ENCODE measurements around the gene ZFAND2A.

The ZFAND2A gene

GRCh38 chr7:1113548-1113885, 46.5 kb downstream of the ZFAND2A start:
- H3K27me3 Mint-ChIP-seq, result no peaks in the 10 kb centered on the region
- H3K4me3 Mint-ChIP-seq, result no peak overlapping the region
- peaks cover 2% of the 10 kb centered on the region for H3K36me3 Mint-ChIP-seq
- no peaks in the 10 kb centered on the region for H3K9me3 Mint-ChIP-seq (ENCODE audit: low read depth)
- peaks cover 5% of the 10 kb centered on the region for H3K4me1 Mint-ChIP-seq (ENCODE audit: low read depth)
- no peak overlapping the region for H3K27ac Mint-ChIP-seq

GRCh38 chr7:1112625-1113547, 47.1 kb downstream of the ZFAND2A start:
- no peaks in the 10 kb centered on the region for H3K4me1 Mint-ChIP-seq (ENCODE audit: low read depth)
- H3K27ac Mint-ChIP-seq, result no peak overlapping the region
- peaks cover 2% of the 10 kb centered on the region for H3K36me3 Mint-ChIP-seq
- H3K4me3 Mint-ChIP-seq, result no peak overlapping the region
- H3K27me3 Mint-ChIP-seq, result no peaks in the 10 kb centered on the region
- H3K9me3 Mint-ChIP-seq (ENCODE audit: low read depth), result no peaks in the 10 kb centered on the region

DNA sequence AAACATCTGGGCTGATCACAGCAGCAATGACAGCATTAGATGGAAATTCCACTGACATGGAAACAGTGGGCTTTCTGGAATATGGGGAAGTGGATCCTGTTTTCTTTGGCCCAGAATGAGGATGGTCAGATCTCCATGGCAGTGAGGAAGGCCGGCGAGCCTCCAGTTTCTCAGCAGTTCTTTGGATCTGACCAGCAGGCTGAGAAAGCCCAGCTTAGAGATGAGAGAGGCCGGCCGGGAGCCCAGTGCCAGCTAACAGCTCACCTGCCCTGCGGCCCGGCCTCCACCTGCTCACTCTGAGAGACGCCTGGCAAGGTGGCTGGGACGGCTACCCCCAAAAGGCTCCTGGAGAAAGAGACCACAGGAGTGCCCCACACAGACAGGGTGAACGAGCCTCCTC, 47.9 kb downstream of the ZFAND2A start:
- Mint-ChIP-seq H3K9me3 (ENCODE audit: low read depth) (no peaks in the 10 kb centered on the region), H3K4me1 (ENCODE audit: low read depth) (no peaks in the 10 kb centered on the region), H3K27me3 (no peaks in the 10 kb centered on the region), H3K36me3 (no peaks in the 10 kb centered on the region), H3K27ac (no peak overlapping the region), H3K4me3 (no peak overlapping the region)

DNA sequence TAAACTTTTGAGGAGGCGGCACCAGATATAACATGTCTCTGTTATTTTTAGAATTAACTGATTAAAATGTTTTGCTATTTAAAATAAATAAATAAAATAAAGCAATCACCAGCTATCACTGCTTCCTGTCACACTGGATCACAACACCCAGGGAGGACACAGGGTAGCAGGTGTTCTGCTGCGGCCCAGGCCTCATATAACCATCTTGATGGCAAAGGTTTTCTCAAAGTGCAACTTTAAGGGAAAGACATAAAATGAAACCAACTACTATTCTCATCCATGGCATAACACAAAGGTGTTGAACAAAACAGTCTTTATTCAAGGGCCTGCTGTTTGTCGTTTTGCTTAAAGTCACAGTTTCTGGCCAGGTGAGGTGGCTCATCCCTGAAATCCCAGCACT, 48.8 kb downstream of the ZFAND2A start:
- H3K9me3 Mint-ChIP-seq (ENCODE audit: low read depth), result no peaks in the 10 kb centered on the region
- no peak overlapping the region for H3K4me3 Mint-ChIP-seq
- H3K36me3 Mint-ChIP-seq, result no peaks in the 10 kb centered on the region
- H3K27ac Mint-ChIP-seq, result no peak overlapping the region
- H3K27me3 Mint-ChIP-seq, result no peaks in the 10 kb centered on the region
- no peaks in the 10 kb centered on the region for H3K4me1 Mint-ChIP-seq (ENCODE audit: low read depth)

DNA sequence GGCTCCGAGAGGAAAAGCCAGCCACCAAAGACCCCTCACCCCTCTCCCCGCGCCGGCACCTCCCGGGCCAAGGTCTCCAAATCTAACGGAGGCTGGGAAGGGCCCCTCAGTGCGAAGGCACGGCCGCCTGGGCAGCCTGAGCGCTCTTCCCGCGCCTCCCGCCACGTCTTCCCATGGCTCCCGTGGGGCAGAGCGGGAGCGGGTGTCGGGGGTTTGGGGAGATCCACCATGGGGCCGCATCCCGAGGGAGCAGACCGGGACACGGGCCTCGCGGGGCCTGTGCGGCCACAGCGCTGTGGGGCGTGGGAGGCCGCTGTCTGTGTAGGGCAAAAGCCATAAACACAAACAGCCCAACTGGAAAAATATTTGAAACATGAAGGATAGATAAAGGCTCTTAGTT, 49.6 kb downstream of the ZFAND2A start:
- H3K27me3 Mint-ChIP-seq, result no peaks in the 10 kb centered on the region
- peaks cover 1% of the 10 kb centered on the region for H3K4me1 Mint-ChIP-seq (ENCODE audit: low read depth)

DNA sequence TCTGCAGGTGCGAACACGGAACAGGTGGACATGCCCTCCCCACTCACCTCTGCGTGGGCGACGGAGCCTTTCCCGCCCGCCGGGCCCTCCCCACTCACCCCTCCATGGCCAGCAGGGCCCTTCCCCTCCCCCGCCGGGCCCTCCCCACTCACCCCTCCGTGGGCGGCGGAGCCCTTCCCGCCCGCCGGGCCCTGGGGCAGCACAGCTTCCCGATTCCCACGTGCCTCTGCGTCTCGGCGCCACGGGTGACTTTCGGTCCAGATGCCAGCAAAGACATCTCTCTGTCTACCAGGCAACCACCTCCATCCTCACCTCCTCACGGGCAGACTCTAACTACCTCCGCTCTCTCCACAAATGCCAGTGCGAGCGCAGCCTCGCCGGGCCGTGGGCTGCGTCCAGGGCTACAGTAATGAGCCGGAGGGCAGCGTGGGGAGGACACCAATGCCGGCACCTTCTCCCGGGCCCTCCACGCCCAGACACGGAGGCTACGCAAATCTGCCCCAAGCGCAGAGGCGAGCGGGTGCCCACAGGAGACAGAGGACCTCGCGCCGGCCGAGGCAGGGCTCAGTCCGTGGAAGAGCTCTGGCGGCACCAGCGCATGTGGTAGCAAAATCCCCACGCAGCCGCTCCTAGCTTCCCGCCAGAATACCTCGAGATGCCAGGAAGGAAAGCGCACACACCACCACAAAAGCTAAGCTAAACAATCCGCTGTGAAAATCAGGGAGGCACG, 50.2 kb downstream of the ZFAND2A start:
- Mint-ChIP-seq H3K27ac (no peak overlapping the region), H3K36me3 (no peaks in the 10 kb centered on the region), H3K4me1 (ENCODE audit: low read depth) (peaks cover 7% of the 10 kb centered on the region), H3K4me3 (no peak overlapping the region), H3K27me3 (no peaks in the 10 kb centered on the region), H3K9me3 (ENCODE audit: low read depth) (no peaks in the 10 kb centered on the region)

More for the DNA sequence above, 49.6 kb downstream of the ZFAND2A start:
- no peaks in the 10 kb centered on the region for H3K36me3 Mint-ChIP-seq
- no peak overlapping the region for H3K4me3 Mint-ChIP-seq
- no peak overlapping the region for H3K27ac Mint-ChIP-seq
- no peaks in the 10 kb centered on the region for H3K9me3 Mint-ChIP-seq (ENCODE audit: low read depth)

- no peaks in the 10 kb centered on the region for H3K36me3 Mint-ChIP-seq
- H3K4me3 Mint-ChIP-seq, result no peak overlapping the region
These were observed 51.6 kb downstream of the ZFAND2A start for GRCh38 chr7:1108264-1108920.

DNA sequence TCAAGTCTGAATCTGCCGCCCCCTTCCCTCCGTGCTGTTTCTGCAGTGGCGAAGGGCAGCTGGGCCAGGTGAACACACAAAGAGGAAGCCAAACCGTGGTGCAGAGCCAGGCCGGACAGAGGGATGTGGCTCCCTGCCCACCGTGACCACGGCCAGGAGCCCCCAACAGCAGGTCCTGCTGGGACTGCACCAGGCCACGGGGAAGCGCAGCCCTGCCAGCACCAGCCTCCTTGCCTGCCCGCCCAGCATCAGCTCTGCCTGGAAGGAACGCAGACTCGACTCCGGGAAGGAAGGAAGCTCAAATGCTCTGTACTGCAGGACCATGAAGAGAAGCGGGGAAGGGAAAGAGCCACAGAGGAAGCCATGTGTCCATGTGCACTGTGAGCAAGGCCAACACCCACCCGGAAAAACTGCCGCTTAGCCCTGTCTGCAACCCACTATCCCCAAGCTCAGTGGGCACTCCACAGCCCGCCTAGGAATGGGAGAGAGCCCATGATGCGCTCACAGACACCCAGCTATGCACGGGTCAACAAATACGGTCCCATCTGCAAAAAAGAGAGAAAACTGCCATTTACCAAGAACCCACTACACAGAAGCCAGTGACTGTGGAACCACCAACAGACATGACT, 53.1 kb downstream of the ZFAND2A start:
- no peak overlapping the region for H3K4me3 Mint-ChIP-seq
- no peak overlapping the region for H3K27ac Mint-ChIP-seq
- peaks cover 8% of the 10 kb centered on the region for H3K4me1 Mint-ChIP-seq (ENCODE audit: low read depth)
- no peaks in the 10 kb centered on the region for H3K36me3 Mint-ChIP-seq
- no peaks in the 10 kb centered on the region for H3K9me3 Mint-ChIP-seq (ENCODE audit: low read depth)
- H3K27me3 Mint-ChIP-seq, result no peaks in the 10 kb centered on the region

More at GRCh38 chr7:1108264-1108920, 51.6 kb downstream of the ZFAND2A start:
- H3K9me3 Mint-ChIP-seq (ENCODE audit: low read depth), result no peaks in the 10 kb centered on the region
- H3K27ac Mint-ChIP-seq, result no peak overlapping the region
- no peaks in the 10 kb centered on the region for H3K27me3 Mint-ChIP-seq
- H3K4me1 Mint-ChIP-seq (ENCODE audit: low read depth), result peaks cover 8% of the 10 kb centered on the region

- H3K27me3 Mint-ChIP-seq, result no peaks in the 10 kb centered on the region
- H3K4me1 Mint-ChIP-seq (ENCODE audit: low read depth), result peaks cover 8% of the 10 kb centered on the region
- no peaks in the 10 kb centered on the region for H3K36me3 Mint-ChIP-seq
- no peaks in the 10 kb centered on the region for H3K9me3 Mint-ChIP-seq (ENCODE audit: low read depth)
- H3K4me3 Mint-ChIP-seq, result no peak overlapping the region
- H3K27ac Mint-ChIP-seq, result no peak overlapping the region
These were observed 53.8 kb downstream of the ZFAND2A start for GRCh38 chr7:1106063-1106792.

- no peaks in the 10 kb centered on the region for H3K27me3 Mint-ChIP-seq
- H3K9me3 Mint-ChIP-seq (ENCODE audit: low read depth), result no peaks in the 10 kb centered on the region
- H3K27ac Mint-ChIP-seq, result no peak overlapping the region
- no peak overlapping the region for H3K4me3 Mint-ChIP-seq
- no peaks in the 10 kb centered on the region for H3K36me3 Mint-ChIP-seq
- peaks cover 8% of the 10 kb centered on the region for H3K4me1 Mint-ChIP-seq (ENCODE audit: low read depth)
These were observed 54.8 kb downstream of the ZFAND2A start for GRCh38 chr7:1105189-1105588.

DNA sequence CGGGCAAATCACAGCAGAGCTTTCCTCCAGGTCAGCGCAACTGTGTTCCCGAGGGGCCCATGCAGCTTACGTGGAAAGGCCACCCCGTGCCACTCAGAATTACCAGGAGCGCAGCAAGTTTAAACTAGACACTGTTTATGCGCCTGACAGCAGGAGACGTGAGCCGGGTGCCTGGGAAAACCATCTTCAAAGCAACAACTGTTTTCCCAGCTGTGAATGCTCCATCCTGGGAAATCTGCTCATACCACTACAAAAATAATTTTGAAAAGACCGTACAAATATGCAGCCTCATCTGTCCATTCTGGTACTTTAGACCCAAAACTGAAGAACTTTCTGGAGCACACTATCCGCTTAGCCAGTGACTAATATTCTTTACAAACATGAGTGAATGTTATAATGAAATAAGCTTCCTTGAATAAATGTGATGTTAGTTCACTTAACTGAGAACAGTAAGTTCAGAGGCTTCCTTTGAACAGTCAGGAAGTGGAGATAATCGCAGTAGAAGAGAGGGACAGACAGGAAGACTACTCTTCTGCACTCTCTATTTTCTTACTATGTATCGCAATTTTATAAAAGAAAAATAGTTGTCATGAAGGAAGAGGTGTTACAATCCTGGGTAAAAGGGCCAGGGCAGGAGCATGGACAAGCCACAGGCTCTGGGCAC, 55.3 kb downstream of the ZFAND2A start:
- no peak overlapping the region for H3K4me3 Mint-ChIP-seq
- H3K27me3 Mint-ChIP-seq, result no peaks in the 10 kb centered on the region
- H3K36me3 Mint-ChIP-seq, result no peaks in the 10 kb centered on the region
- no peak overlapping the region for H3K27ac Mint-ChIP-seq
- no peaks in the 10 kb centered on the region for H3K9me3 Mint-ChIP-seq (ENCODE audit: low read depth)
- peaks cover 8% of the 10 kb centered on the region for H3K4me1 Mint-ChIP-seq (ENCODE audit: low read depth)

DNA sequence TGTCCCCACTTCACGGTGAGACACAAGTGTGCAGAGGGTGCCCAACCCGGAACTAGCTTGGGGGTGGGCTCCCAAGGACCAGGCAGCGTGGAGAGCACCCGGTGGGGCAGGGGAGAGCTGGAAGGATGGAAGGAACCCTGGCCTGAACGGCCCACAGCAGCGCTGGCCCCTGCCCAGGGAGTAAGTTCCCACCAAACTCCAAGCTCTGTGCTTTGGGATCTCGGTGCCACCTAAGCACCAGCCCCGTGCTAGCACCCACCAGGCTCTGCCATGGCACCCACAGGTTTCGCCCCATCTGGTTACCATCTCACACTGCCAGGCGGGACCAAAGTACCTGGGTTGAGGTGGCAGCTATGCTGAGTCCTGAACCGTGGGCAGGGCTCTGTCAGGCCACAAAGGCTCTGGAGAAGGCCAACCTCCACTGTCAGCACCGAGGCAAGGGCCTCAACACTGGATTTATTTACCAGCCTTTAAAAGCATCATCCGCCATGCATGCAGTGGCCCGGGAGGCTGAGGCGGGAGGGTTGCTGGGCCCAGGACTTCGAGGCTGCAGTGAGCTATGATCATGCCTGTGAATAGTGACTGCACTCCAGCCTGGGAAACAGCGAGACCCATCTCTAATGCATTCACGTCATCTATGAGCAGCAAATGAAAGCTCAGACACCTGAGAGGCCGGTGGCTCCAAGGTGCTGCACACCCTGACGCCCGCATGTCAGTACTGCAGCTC, 56.0 kb downstream of the ZFAND2A start:
- no peak overlapping the region for H3K27ac Mint-ChIP-seq
- no peaks in the 10 kb centered on the region for H3K27me3 Mint-ChIP-seq
- no peak overlapping the region for H3K4me3 Mint-ChIP-seq
- H3K9me3 Mint-ChIP-seq (ENCODE audit: low read depth), result no peaks in the 10 kb centered on the region
- H3K36me3 Mint-ChIP-seq, result no peaks in the 10 kb centered on the region
- H3K4me1 Mint-ChIP-seq (ENCODE audit: low read depth), result peaks cover 8% of the 10 kb centered on the region

DNA sequence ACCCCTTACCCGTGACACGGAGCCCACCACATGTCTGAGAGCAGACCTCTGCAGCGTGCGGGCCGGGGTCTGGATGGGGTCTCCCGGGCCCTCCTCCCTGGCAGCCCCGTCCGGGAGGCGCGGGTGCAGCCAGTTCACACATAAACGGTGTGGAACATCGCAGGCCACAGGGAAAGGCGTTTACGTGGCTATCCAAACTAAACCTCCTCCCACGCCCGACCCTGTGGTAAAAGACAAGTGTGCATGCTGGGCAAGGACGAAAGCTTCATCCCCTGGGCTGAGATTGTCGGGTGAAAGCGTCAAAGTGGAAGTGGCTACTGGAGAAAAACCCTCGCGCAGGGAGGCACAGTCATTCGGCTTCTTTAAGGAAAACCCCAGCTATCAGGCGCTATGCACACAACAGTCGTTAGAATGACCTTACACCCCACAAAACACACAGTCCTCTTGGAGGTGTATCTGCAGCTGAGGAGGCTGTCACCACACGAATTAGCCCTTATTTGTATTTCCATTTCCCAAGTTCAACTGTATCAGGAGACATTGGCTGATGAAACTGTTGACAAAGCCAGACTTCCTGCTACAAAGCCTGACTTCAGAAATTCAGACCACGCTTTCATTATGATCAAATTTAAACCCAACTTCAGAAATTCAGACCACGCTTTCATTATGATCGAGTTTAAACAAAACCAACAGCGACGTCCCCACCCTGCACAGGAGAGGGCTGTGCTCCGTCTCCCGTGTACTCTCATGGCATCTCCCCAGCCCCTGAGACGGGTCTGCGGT, 56.8 kb downstream of the ZFAND2A start:
- H3K36me3 Mint-ChIP-seq, result peaks cover 2% of the 10 kb centered on the region
- H3K4me1 Mint-ChIP-seq (ENCODE audit: low read depth), result peaks cover 8% of the 10 kb centered on the region
- no peaks in the 10 kb centered on the region for H3K27me3 Mint-ChIP-seq
- H3K9me3 Mint-ChIP-seq (ENCODE audit: low read depth), result no peaks in the 10 kb centered on the region
- H3K27ac Mint-ChIP-seq, result no peak overlapping the region
- H3K4me3 Mint-ChIP-seq, result no peak overlapping the region
